GM15510 (cell line): ENCODE data around the gene RPP14.

Source experiments
- POLR2A ChIP-seq: IDR thresholded peaks from 3 replicates; pipeline ENCODE4 v1.6.1; 2011; ENCODE audit warnings: borderline replicate concordance; ENCODE audit not compliant: insufficient read length; ENCODE audit errors: extremely low read depth

Gene RPP14

GRCh38 chr3:58305882-58306711, at the start of gene RPP14, which contains the start of gene HTD2:
RPP14 (plus strand) TSS chr3:58306245; CDS start chr3:58310330, 4,085 bp downstream.
HTD2 (plus strand) TSS chr3:58306520; CDS start chr3:58317614, 11,094 bp downstream.
- peak; percentile 85 for TF ChIP-seq POLR2A

GRCh38 chr3:58256511-58256910, 49.5 kb upstream of the RPP14 start:
- TF ChIP-seq POLR2A = no peak

GRCh38 chr3:58258392-58259055, 47.5 kb upstream of the RPP14 start:
- TF ChIP-seq POLR2A = no peak

GRCh38 chr3:58260261-58260731, 45.7 kb upstream of the RPP14 start:
- no peak for TF ChIP-seq POLR2A

DNA sequence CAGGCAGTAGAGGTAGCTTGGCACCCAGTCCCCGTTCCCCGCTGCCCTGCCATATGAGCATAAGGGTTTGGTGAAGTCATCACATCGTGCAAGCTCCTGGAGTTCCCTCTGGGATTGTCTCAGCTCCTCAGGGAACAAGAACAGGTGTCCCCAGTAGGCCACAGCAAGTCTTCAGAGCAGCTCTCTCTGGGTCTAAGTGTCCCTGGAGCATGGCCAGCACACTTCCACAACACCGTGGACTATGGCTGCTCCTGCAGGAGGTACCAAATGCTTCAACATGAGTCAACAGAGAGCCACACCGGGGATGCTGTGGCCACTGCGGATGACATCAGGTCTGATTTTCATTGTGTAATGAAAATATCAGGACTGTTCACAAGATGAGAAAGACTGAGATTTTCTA, 45.3 kb upstream of the RPP14 start:
- TF ChIP-seq POLR2A = no peak

GRCh38 chr3:58261954-58262666, 43.9 kb upstream of the RPP14 start:
- TF ChIP-seq POLR2A = no peak

DNA sequence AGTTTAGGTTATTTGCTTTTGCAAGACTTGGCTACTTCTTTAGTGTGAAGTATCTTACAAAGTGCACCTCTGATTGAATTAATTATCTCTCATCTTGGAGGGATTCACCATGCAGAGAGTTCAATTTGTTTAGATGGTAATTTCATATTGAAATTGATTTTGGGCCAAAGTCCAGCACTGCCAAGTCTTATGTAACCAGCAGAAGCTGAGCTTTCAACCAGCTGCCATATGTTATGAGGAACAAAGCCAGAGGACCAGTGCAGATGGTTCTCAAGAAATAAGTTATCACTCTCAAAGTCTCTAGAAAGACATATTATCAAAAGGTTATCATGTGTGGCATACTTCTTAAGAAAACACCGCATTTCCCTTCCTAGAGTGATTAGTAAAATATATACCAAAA, 39.5 kb upstream of the RPP14 start:
- no peak for TF ChIP-seq POLR2A

DNA sequence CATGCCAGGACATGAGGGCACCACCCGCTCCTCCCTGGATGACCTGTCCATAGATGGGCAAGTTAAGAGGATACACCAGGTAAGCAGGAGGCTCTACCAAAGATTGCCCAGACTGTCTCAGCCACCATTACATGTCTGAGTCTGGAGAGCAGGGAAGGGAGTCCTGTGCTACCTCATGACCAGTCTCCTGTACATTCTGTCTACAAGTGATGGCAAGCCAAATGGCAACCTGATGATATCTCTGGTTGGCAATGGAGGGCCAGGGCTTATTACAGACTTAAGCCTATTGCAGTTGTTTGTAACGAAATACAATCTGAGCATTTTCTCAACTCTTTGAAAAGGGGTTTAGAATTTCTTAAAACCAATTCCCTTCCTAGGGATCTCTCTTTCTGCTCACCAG, 36.7 kb upstream of the RPP14 start:
- no peak for TF ChIP-seq POLR2A

DNA sequence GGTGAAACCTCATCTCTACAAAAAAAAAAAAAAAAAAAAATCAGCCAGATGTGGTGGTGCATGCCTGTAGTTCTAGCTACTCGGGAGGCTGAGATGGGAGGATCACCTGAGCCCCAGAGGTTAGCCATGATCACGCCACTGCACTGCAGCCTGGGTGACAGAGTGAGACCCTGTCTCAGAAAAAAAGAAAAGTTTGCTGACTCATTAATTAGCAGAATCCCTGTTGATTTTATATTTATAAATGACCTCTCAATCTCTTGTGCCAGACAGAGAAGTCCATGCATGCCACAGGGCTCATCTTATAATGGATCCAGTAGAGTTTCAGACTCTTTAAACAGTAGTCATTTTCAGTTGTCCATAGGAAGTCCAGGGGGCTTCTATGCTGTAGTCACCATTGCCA, 35.6 kb upstream of the RPP14 start:
- no peak for TF ChIP-seq POLR2A

GRCh38 chr3:58271901-58272501, 34.0 kb upstream of the RPP14 start:
- TF ChIP-seq POLR2A = no peak

DNA sequence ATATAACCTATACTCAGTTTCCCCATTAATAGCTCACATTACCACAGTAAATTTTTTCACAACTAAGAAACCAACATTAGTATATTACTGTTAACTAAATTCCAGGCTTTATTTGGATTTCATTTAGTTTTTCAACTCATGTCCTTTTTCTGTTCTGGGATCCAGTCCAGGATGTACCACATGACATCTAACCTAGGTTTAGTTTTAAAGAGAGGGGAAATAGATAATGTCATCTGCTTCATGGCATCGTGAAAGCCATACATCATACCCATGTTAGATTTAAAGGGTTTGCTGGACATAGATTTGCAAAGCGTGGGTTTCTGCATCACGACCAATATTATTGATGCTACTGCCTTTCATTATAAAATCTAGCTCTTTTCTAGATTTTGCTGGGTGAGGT, 33.2 kb upstream of the RPP14 start:
- TF ChIP-seq POLR2A = no peak

GRCh38 chr3:58274027-58274614, 31.9 kb upstream of the RPP14 start:
- TF ChIP-seq POLR2A = no peak

DNA sequence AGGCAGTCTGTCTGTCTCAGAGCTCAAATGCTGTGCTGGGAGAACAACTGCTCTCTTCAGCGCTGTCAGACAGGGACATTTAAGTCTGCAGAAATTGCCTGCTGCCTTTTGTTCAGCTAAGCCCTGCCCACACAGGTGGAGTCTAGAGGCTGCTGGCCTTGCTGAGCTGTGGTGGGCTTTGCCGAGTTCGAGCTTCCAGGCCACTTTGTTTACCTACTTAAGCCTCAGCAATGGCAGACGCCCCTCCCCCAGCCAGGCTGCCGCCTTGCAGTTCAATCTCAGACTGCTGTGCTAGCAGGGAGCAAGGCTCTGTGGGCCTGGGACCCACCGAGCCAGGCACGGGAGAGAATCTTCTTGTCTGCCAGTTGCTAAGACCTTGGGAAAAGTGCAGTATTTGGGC, 25.0 kb upstream of the RPP14 start:
- TF ChIP-seq POLR2A = no peak

- TF ChIP-seq POLR2A = no peak
Observed at GRCh38 chr3:58285334-58285733, 20.7 kb upstream of the RPP14 start.
